ENCODE measurements around the gene PLAC9.

Gene PLAC9

GRCh38 chr10:80104066-80104926 is 28.2 kb upstream of the PLAC9 start:
- no peak for TF ChIP-seq CTCF (IDR thresholded peaks at IDR 0.05; ENCODE audit: insufficient read depth, missing control alignments)
- no peak for FAIRE-seq

GRCh38 chr10:80108576-80109239 is 23.8 kb upstream of the PLAC9 start:
- FAIRE-seq (no peak), DNase-seq (ENCODE audit: insufficient read length, low spot score) (no peak)
- no peak for TF ChIP-seq CTCF (IDR thresholded peaks at IDR 0.05; ENCODE audit: insufficient read depth, missing control alignments)

More at GRCh38 chr10:80104066-80104926, 28.2 kb upstream of the PLAC9 start:
- no peak for DNase-seq (ENCODE audit: insufficient read length, low spot score)

- DNase-seq (ENCODE audit: insufficient read length, low spot score) = no peak
- TF ChIP-seq CTCF (IDR thresholded peaks at IDR 0.05; ENCODE audit: insufficient read depth, missing control alignments) = no peak
- FAIRE-seq = no peak
Measured at GRCh38 chr10:80110986-80111385, 21.5 kb upstream of the PLAC9 start.

GRCh38 chr10:80118669-80119068 is 13.9 kb upstream of the PLAC9 start:
- no peak for FAIRE-seq
- no peak for TF ChIP-seq CTCF (IDR thresholded peaks at IDR 0.05; ENCODE audit: insufficient read depth, missing control alignments)
- DNase-seq (ENCODE audit: insufficient read length, low spot score) = no peak

- DNase-seq (ENCODE audit: insufficient read length, low spot score) (no peak), FAIRE-seq (no peak)
- TF ChIP-seq CTCF (IDR thresholded peaks at IDR 0.05; ENCODE audit: insufficient read depth, missing control alignments) = no peak
Measured at GRCh38 chr10:80122110-80122710, 10.3 kb upstream of the PLAC9 start.

GRCh38 chr10:80122746-80123145 is 9.8 kb upstream of the PLAC9 start:
- TF ChIP-seq CTCF (IDR thresholded peaks at IDR 0.05; ENCODE audit: insufficient read depth, missing control alignments) = no peak
- DNase-seq (ENCODE audit: insufficient read length, low spot score) (no peak), FAIRE-seq (no peak)

Measured in D721Med (cell line).